Mammary epithelial cell (primary cell): ENCODE results near the gene TBC1D14.

Experiments
- CTCF ChIP-seq, 2 donors: IDR thresholded peaks in 1 of 2; conservative IDR thresholded peaks in 1 of 2; 2 replicates each; pipeline ENCODE4 v1.5.1; 2011 to 2012; ENCODE audit warnings: inconsistent platforms in 2 of 2, low read length in 2 of 2, mild to moderate bottlenecking in 2 of 2, control low read depth in 1 of 2, low read depth in 1 of 2; ENCODE audit not compliant: insufficient read depth in 1 of 2; ENCODE audit errors: extremely low read depth in 1 of 2
- EZH2 ChIP-seq: IDR thresholded peaks from 2 replicates; pipeline ENCODE4 v1.6.1; 2012; ENCODE audit warnings: low read length, inconsistent platforms, borderline replicate concordance

GRCh38 chr4:6938647-6939271 is 29.1 kb downstream of the TBC1D14 start:
- TF ChIP-seq CTCF (conservative IDR thresholded peaks at IDR 0.05 in 1 of 2, IDR thresholded peaks at IDR 0.05 in 1 of 2; ENCODE audit: extremely low read depth in 1 of 2, insufficient read depth in 1 of 2, low read depth in 1 of 2, low read length in 2 of 2) = no peak
- no peak for TF ChIP-seq EZH2
